HG02938 (cell line): Measurements from ENCODE around the gene TDRKH.
"Not testable (repeated sequence)": the region's sequence is repeated elsewhere in the genome, so short reads cannot be mapped to it uniquely, and the experiment has no call there.

Experiments
- ATAC-seq: cut with Tn5 transposase; IDR thresholded peaks from one replicate; pipeline ENCODE4 v1.9.1; 2021; ENCODE audit warnings: mild to moderate bottlenecking, moderate library complexity; ENCODE audit not compliant: unreplicated experiment

The TDRKH gene

DNA sequence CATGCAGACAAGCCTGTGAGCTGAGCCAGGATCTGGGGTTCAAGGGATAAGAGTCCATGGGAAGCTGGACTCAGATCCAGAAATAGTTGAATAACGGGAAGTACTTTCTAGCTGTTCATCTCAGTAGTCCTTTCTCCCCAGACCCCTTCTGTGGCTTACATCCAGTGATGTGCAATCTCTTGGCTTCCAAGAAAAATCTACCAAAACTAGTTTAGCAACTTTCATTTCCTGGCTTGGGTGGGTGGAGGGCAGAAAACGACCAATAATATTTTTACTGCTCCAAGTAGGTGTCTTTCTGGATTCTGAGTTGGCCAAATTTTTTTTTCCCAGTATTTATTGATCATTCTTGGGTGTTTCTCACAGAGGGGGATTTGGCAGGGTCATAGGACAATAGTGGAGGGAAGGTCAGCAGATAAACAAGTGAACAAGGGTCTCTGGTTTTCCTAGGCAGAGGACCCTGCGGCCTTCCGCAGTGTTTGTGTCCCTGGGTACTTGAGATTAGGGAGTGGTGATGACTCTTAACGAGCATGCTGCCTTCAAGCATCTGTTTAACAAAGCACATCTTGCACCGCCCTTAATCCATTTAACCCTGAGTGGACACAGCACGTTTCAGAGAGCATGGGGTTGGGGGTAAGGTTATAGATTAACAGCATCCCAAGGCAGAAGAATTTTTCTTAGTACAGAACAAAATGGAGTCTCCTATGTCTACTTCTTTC is 21.8 kb downstream of the TDRKH start:
- ATAC-seq: not testable (repeated sequence)

DNA sequence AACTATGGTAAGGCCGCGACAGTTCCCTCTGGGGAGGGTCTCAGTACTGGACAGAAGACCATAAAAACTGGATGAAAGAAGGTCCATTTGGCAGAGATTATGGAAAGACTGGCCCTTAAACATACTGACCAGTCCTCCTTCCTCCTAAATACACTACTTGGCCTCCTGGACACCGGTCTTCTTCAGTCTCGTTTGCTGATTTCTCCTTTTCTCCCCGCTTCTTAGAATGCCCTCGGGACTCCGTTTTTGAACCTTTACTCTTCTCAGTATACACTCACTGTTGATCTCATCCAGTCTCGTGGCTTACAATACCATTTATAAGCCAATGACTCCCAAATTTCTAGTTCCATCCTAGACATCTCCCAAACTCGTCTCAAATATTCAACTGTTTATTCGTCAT is 26.3 kb downstream of the TDRKH start:
- ATAC-seq: no peak

DNA sequence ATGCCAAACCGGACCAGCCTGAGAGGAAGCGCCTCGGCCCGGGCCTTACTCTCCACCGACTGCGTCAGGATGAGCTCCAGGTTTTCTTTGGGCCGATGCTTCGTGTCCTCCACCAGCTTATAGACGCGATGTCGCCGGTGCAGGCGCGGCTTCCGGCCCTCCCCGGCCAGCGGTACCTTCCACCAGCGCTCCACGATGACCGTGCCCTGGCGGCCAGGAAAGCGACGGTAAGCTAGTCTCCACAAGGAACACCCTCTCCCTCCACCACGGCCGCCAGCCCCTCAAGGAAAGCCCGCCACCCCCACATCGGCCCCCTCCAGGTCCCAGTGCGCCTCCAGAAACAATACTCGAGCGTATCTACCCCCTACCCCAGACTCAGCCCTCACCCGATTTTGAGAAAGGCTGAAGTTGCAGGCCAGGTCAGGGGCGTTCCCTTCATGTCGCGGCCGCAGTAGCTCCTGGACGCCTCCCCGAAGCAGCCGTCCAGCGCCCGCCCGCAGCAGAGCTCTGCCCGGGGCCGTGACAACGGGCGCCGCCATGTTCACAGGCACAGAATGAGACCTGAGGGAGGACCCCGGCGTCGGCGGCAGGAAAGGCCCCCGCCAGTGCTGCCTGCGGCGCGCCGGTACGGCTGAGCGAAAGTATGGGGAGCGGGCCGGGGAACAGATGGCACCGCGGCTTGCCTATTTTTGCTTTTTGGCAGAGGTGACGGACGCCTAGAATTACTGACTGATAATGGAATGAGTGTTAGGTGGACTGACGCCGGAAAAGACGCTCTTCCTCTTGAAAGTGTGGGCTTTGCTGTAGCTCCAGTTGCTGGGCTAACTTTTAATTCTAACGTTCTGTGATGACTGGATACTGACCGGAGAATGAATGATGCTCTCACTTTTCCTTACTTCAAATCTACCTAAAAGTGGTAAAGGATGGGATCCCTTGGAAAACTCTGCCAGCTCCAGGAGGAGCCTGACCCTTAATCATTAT is 27.1 kb downstream of the TDRKH start, which contains the start of gene MRPL9:
Gene MRPL9 (minus strand): TSS at position 556 of the 981 bp plus-strand sequence. CDS start 17 bp downstream, at position 539.
- peak; percentile 76 for ATAC-seq

DNA sequence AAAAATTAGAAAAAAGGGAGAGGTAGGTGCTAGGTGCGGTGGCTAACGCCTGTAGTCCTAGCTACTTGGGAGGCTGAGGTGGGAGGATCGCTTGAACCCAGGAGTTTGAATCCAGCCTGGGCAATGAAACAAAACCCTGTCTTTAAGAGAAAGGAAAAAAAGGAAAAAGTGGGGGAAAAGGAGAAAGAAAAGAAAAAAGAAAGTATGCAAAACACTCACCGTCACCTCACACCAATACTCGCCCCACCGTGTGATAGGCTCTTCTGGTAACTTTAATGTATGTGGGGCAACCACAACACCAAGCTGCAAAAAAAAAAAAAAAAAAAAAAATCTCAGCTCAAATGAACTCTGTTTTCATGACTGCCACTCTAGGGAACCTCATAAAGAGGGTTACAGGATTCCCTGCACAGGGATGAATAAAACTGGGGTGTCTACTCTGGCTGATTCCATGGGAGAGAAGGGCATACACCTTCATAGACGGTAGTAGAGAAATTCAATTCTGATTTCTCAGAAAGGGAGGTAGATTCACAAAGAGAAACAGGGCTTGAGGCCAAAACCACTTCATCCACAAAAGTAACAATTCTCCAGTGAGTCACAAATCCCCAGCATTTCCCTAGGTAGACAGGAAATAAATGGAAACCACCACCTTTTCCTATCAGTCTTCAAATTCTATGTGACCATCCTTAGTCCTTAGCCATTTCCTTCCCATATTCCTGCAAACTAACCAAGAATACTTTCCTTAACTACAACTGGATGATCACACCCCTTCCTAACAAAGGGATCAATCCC is 29.5 kb downstream of the TDRKH start:
- no peak for ATAC-seq

DNA sequence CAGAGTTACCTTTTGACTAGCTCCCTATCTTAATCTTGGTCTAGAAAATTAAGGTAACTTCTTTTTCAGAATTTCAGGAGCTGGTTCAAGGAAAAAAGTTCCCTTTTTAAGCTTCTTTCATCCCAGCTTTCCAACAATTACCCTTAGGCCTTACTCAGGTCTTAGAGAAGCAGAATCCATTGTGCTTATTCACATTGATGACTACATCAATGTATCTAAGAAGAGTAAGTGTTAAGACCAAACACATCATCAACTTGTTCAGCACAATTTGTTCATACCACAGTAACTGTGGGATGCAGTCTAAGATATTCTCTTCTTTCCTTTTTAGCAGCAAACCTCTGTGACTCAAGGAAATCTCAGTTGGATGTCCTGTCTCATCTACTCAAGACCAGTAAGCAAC is 31.1 kb downstream of the TDRKH start:
- no peak for ATAC-seq

DNA sequence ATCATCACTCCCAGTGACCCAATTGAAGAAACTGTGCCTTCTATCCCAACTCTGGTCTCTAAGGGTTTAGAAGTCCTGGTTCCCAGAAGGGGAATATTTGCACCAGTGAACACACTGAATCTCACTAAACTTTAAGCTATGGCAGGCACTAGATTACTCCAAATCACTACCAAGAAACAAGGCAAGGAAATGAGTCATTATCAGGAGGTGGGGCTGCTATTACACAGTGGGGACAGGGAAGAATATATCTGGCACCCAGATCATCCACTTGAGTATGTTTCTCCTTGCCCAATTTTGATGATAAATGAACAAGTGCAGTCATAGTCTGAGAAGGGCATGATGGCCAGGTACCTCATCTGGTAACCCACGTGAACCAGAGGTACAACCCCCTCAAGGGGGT is 34.0 kb downstream of the TDRKH start:
- no peak for ATAC-seq

DNA sequence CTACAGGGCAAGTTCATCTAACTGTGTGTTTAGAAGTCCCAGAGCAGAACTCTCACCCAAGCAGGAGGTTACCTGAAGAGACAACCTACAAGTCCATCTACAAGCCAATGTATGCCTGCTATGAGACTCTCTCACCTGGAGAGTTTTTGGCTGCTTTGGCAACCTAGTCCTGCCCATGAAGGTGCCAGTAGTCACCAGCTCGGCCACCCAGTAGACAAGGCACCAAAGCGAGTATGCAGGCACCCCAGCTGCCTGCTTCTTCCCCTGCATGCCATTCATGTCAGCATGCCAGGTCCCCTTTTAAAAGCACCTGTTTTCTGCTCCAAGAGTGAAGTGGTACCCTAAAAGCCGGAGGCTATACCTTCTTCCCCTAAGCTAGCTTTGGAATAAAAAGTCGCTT is 48.8 kb downstream of the TDRKH start:
- ATAC-seq: no peak

DNA sequence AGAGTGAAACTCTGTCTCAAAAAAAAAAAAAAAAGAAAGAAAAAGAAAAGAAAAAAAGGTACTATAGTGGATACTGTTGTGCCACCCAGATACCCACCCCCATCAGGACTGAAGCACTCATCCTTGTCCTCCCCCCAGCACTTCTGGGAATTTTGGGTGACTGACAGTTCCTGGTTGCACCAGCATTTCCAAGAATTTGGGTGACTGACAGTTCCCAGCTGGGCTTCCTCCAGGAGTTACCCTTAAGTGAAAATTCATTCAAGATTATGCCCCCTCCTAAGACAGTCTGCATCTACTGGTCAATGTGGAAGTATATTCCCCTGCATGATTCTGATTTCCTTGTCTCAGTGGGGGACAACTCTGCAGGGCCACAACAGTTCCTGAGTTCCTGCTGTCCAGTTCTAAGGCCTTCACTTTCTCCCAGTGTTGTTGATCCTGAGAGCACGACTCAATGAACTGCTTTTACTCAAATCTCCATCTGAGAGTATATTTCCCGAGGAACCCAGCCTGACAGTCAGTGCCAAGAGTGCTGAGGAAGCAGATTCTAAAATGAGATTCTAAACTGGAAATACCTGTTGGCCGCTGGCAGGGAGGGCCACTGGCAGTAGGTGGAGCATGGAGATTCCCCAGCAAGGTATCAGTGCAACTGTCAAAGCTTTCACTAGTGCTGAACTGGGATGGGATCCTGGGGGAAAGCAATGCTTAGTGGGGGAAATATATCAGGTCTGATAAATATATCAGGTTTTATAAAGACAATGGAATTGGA is 50.5 kb downstream of the TDRKH start:
- ATAC-seq: no peak

DNA sequence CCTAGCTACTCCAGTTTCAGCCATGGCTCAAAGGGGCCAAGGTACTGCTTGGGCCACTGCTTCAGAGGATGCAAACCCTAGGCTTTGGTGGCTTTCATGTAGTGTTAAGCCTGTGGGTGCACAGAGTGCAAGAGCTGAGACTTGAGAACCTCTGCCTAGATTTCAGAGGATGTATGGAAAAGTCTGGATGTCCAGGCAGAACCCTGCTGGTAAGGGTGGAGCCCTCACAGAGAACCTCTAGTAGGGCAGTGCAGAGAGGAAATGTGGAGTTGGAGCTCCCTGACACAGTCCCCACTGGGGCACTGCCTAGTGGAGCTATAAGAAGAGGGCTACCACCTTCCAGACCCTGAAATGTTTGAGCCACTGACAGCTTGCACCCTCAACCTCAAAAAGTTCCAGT is 52.8 kb downstream of the TDRKH start:
- no peak for ATAC-seq

DNA sequence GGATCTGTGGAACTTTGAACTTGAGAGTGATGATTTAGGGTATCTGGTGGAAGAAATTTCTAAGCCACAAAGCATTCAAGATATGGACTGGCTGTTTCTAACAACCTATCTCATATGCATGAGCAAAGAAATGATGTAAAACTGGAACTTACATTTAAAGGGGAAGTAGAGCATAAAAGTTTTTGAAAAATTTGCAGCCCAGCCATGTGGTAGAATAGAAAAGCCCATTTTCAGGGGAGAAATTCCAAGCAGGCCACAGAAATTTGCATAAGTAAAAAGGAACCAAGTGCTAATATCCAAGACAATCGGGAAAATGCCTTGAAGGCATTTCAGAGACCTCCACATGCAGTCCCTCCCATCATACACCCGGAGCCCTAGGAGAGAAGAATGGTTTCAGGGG is 53.3 kb downstream of the TDRKH start:
- ATAC-seq: no peak

- not testable (repeated sequence) for ATAC-seq
Observed at GRCh38 chr1:151733995-151734394, 56.3 kb downstream of the TDRKH start.

- no peak for ATAC-seq
Observed at GRCh38 chr1:151733126-151733525, 57.2 kb downstream of the TDRKH start.

DNA sequence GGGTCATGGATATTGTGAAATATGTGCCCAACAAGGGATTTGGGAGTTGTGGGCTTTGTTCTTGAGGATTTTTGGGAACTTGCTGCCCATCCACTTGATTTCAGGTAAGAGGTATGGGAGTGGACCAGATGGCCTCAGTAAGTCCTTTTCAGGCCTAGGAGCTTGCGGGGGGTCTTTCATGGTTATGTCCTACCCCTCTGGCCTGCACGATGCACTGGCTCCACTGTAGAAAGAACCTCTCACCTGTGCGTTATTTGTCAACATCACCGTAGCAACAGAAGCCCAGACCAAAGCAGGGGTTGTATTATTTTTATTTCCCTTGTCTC is 60.4 kb downstream of the TDRKH start:
- ATAC-seq: no peak

GRCh38 chr1:151729157-151729965 is 60.9 kb downstream of the TDRKH start:
- ATAC-seq: no peak

GRCh38 chr1:151728151-151729054 is 61.9 kb downstream of the TDRKH start:
- ATAC-seq: no peak

DNA sequence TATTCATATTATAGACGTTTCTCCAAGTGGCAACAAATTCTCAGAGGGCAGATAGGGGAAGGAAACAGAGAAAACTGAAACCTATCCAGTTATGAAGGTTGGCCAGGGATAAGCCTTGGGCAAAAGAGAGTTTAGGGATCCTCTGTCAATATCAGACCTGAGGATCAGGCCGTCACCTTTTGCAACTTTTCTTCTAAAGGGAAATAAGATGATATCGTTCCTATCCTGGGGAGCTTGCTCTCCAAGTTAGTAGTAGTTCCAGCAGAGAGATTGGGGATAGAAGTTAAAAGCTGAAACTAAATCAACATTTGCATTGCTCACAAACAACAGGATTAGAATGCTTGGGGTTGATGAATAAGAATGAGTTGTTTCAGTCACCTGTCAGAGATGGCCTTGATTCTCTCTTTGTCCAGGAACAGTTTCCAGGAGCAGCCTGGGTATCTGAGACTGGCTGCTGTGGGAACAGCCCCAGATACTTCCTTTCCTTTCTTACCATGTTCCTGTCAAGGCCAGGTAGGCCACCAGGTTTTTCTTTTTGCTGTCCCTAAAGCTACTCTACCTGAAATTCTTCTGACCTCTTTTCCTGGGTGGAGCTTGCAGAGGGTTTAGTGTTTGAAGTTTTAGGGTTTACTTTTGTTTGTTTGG is 66.5 kb downstream of the TDRKH start:
- ATAC-seq: no peak
